Motor neuron (in vitro differentiated cells): ENCODE results near the gene AATK. TPM values are rescaled to one million over a fixed set of nuclear protein-coding genes. Genes with fewer than 3 reads are reported as not detected.

Source experiments
- ATAC-seq, 8 experiments: fragments of 200-7000 bp; cut with Tn5 transposase; replicated peaks in 6 of 8; 2 replicates each; pipeline ENCODE4 v1.8.0; 2021; ENCODE audit warnings: mild to moderate bottlenecking in 8 of 8, moderate library complexity in 8 of 8
- H3K27ac ChIP-seq, 2 donors: fragments of 250-450 bp; sonication (Bioruptor Pico); 2 replicates each; pipeline ENCODE4 v1.9.0; 2021; ENCODE audit warnings: antibody characterized with exemption in 2 of 2, mild to moderate bottlenecking in 2 of 2, moderate library complexity in 1 of 2
- H3K4me1 ChIP-seq, 2 donors: fragments of 250-450 bp; sonication (Bioruptor Pico); replicated peaks in 1 of 2; 2 replicates each; pipeline ENCODE4 v1.6.1; 2021; ENCODE audit warnings: antibody characterized with exemption in 2 of 2, mild to moderate bottlenecking in 2 of 2, moderate library complexity in 1 of 2
- H3K4me3 ChIP-seq, 5 donors: fragments of 250-450 bp; sonication (Bioruptor Pico); 2 replicates each; pipeline ENCODE4 v1.9.0; 2021; ENCODE audit warnings: antibody characterized with exemption in 5 of 5, mild to moderate bottlenecking in 5 of 5, moderate library complexity in 4 of 5
- WGBS, 10 experiments: fragments of 450-650 bp; shearing (Covaris generic); methylation state at CpG; one replicate each; pipeline ENCODE4 v1.0.0; 2022; 5-methylcytosine and 5-hydroxymethylcytosine counted together
- in situ Hi-C, 9 experiments: fragments of 400-800 bp; cut with MboI; loops; one replicate each; pipeline ENCODE4 v1.15.0; 2021; ENCODE audit warnings: low sequenced_read_pairs in 9 of 9, low pct_unique_long_range_greater_than_20kb in 2 of 9; ENCODE audit not compliant: unreplicated experiment in 9 of 9
- total RNA-seq, 8 experiments: library from RNA; unstranded; fragments of 300-600 nt; gene quantifications; 2 replicates each; pipeline versions ENCODE4 v1.2.3 to v1.2.4, GENCODE V29; 2022

Gene AATK
- total RNA-seq, 8 experiments from 2014 or later = 0.36 to 8.1 (median 3.9) TPM

DNA sequence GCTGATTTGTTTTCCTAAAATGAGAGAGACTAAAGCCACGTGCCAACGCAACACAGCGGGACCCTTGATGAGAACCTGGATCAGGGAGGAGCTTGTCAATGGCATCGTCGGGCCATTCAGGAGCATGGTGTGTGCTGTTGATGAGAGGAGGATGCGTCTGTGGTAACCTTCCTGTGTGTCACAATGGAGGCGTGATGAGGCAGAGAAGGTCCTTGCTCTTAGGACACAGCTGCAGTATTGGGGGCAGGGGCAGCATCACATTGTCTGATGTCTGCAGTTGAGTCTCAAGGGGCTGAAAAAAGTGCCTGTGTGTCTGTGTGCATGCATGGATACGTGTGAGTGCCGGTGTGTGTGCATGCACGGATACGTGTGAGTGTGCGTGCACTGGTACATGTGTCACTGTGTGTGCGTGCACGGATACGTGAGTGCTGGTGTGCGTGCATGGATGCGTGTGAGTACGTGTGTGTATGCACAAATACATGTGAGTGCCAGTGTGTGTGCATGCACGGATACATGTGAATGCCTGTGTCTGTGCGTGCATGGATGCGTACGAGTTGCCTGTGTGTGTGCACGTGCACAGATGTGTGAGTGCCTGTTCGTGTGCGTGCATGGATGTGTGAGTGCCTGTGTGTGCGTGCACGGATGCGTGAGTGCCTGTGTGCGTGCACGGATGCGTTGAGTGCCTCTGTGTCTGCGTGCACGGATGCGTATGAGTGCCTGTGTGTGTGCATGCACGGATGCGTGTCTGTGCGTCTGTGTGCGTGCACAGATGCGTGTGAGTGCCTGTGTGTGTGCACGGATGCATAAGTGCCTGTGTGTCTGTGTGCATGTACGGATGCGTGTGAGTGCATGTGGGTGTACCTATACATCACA is 91.8 kb downstream of the AATK start:
- in situ Hi-C loops = no loop called here
- WGBS, 10 experiments = 72 to 100% (median 91%) methylated on average over 1 to 28 of the region's 42 CpGs; no CpG with 5 or more reads in 1 of the 10 experiments
- Histone ChIP-seq H3K4me3 (no peak overlapping the region), H3K4me1 (peaks cover 32 to 42% of the 10 kb centered on the region in 2 donors), H3K27ac (no peak overlapping the region)
- no peak for ATAC-seq

DNA sequence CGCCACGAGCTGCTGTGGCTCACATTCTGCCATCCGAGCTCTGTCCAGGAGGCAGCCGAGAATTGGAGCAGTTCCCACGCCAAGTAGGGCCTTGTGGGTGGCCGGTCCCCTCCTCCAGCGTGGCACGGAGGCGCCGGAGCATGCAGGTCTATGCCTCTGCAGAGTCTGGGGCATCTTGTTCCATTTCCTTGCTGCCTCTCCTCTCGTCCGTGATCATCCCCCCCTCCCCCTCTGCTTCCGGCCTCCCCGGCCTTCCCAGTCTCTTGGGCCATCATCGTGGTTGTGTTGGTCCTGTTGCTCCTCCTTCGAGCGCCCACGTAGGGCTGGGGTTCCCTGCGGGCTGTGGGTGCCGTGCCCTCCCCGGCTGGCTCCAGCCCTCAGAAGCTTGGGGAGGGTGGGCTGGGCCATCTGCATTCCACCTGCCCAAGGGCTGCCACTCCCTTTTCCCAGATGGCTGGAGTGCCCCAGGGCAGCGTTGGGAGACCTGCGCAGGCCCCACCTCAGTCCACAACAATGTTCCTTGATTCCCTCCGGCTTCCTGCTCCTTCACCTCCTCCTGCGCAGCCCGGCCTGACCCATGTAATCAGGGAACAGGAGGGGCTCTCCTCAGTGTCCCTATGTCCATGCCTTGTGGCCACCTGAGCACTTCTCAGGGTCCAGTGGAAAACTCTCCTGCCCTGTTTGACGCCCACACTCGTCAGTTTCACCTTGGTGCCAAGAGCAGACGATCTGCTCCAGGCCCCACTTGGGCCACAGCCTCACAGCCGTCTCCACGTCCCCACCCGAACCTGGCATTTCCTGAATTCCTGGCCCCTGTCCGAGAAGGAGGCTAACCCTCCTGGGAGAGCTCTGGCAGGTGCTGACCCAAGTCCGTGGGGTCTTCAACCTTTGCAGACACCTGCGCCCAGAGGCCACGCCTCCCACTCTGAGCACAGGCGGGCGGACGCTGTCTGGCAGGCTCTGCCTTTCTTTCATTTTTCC is 94.0 kb downstream of the AATK start:
- Histone ChIP-seq H3K27ac (no peak overlapping the region), H3K4me1 (peaks cover 32 to 50% of the 10 kb centered on the region in 2 donors), H3K4me3 (no peak overlapping the region)
- in situ Hi-C loops = no loop called here
- ATAC-seq = no peak
- WGBS, 10 experiments = 80 to 100% (median 97%) methylated on average over 1 to 12 of the region's 39 CpGs; no CpG with 5 or more reads in 4 of the 10 experiments

- H3K27ac ChIP-seq = peak overlapping the region in 1 of 2 donors; percentile 70
- peaks cover 26 to 40% of the 10 kb centered on the region in 2 donors for H3K4me1 ChIP-seq
- in situ Hi-C loops = no loop called here
- 37 to 100% (median 60%) methylated on average over 1 to 6 of the region's 25 CpGs; no CpG with 5 or more reads in 3 of the 10 experiments for WGBS, 10 experiments
- H3K4me3 ChIP-seq = no peak overlapping the region
- ATAC-seq = peak in 4 of 8 experiments; percentile 12 to 35 (median 26)
Measured at GRCh38 chr17:81070541-81071246, 95.3 kb downstream of the AATK start.

DNA sequence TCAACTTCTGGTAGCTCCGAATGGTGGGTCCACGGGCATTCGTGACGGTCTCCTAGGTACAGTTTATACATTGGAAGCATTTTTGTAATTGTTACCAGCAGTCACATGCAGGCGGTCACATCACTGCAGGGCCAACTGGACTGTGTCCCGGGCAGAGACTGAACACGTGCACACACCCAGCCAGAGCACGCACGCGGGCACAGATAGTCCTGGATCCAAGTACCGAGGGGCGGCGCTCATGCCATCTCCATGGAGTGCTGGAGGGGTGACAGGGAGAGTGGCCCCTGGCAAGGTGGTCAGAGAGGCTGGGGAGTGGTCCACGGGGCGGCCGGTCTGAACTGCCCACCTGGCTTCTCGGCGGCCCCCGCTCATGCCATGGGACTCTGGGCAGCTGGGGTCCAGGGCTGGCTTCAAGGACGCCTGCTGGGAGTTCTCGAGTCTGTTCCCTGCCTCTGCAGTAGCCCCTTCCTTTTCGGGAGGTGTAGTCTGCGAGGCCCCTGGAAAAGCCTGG is 96.8 kb downstream of the AATK start:
- Histone ChIP-seq H3K4me3 (no peak overlapping the region), H3K4me1 (peaks cover 31 to 36% of the 10 kb centered on the region in 2 donors), H3K27ac (no peak overlapping the region)
- ATAC-seq = peak in 3 of 8 experiments; percentile 28 to 82 (median 47)
- in situ Hi-C loops = no loop called here
- 63 to 100% (median 100%) methylated on average over 1 to 7 of the region's 23 CpGs; no CpG with 5 or more reads in 7 of the 10 experiments for WGBS, 10 experiments

DNA sequence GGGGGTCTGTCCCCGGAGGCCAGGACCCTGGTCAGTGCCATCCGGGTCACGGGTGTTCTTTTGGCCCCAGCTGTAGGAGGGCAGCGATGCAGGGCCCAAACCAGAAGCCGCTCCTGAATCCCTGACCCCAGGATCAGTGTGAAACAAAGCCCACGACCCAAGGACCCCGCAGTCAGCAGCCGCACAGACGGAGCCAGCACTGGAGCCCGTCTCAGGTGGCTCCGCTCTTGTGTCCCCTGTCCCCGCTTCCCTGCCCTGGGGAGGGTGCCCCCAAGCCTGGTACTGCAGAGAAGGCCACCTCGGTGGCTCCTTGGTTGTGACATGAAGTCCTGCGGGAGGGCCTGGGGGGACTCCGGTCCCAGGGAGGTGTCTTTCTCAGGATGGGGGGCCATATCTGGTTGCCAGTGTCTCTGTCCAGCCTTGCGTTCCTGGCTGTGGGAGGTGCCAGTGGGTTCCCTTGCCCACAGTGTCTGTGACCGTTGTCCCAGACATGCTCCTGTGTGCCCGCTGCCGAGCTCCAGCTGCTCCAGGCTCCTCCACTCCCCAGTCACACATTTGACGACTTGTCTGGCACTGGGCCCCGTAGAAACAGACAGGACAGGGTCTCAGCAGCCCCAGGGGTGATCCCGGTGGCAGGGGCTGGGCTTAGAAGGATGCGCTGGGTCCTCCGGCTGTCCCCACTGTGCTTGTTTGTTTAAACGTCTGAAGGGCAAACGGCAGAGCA is 97.4 kb downstream of the AATK start:
- Histone ChIP-seq H3K27ac (no peak overlapping the region), H3K4me1 (peaks cover 25 to 38% of the 10 kb centered on the region in 2 donors), H3K4me3 (no peak overlapping the region)
- 13 to 97% (median 92%) methylated on average over 3 to 7 of the region's 26 CpGs; no CpG with 5 or more reads in 6 of the 10 experiments for WGBS, 10 experiments
- in situ Hi-C loops = no loop called here
- no peak for ATAC-seq

GRCh38 chr17:81067391-81067811 is 98.6 kb downstream of the AATK start:
- in situ Hi-C loops = no loop called here
- Histone ChIP-seq H3K27ac (peak overlapping the region in 1 of 2 donors; percentile 50), H3K4me3 (no peak overlapping the region), H3K4me1 (peaks cover 21 to 37% of the 10 kb centered on the region in 2 donors)
- 70 to 93% methylated on average over 2 to 11 of the region's 20 CpGs; no CpG with 5 or more reads in 8 of the 10 experiments for WGBS, 10 experiments
- ATAC-seq = peak in 5 of 8 experiments; percentile 1 to 39 (median 37)

Other genes with a start within 250 kb of the AATK start
- gene CHMP6, start 174.4 kb downstream of the AATK start, total RNA-seq = 10 to 100 TPM; 13.1 to 27.2 (median 21.7) TPM
- gene BAIAP2, start 131.1 kb downstream of the AATK start, total RNA-seq = 10 to 100 TPM; 10.2 to 42.0 (median 28.6) TPM
- gene PVALEF, start 714 bp downstream of the AATK start, total RNA-seq = under 1 TPM in 4 of 8 experiments, not detected in 4; 0.16 to 0.24 (median 0.21) TPM
- gene CEP131, start 56.7 kb upstream of the AATK start, total RNA-seq = 10 to 100 TPM in 6 of 8 experiments, 1 to 10 TPM in 2; 5.0 to 34.3 (median 14.8) TPM
- 10 to 100 TPM in 6 of 8 experiments, 1 to 10 TPM in 2; 5.9 to 36.0 (median 10.6) TPM for gene TEPSIN, start 72.8 kb upstream of the AATK start, total RNA-seq
- gene NDUFAF8, start 73.1 kb upstream of the AATK start, total RNA-seq = 100 to 1,000 TPM in 4 of 8 experiments, 10 to 100 TPM in 4; 23.9 to 200 (median 94.8) TPM
- 10 to 100 TPM; 29.0 to 57.1 (median 49.1) TPM for gene SLC38A10, start 129.1 kb upstream of the AATK start, total RNA-seq
- 10 to 100 TPM in 4 of 8 experiments, 1 to 10 TPM in 4; 1.9 to 19.5 (median 10.4) TPM for gene BAHCC1, start 229.2 kb upstream of the AATK start, total RNA-seq